GM19035 (cell line): ENCODE measurements around the gene PRRT1B.

Experiments
- ATAC-seq: cut with Tn5 transposase; IDR thresholded peaks from one replicate; pipeline ENCODE4 v1.9.1; 2021; ENCODE audit not compliant: unreplicated experiment

Gene PRRT1B

GRCh38 chr9:131594906-131595665, 49.8 kb downstream of the PRRT1B start:
- ATAC-seq: no peak

- ATAC-seq: no peak
These were observed 50.5 kb downstream of the PRRT1B start for GRCh38 chr9:131595696-131596429.

GRCh38 chr9:131596430-131596743, 51.1 kb downstream of the PRRT1B start:
- no peak for ATAC-seq

GRCh38 chr9:131597246-131597645, 51.9 kb downstream of the PRRT1B start:
- ATAC-seq: no peak

- ATAC-seq: no peak
These were observed 52.8 kb downstream of the PRRT1B start for GRCh38 chr9:131598121-131598520.

- ATAC-seq: no peak
These were observed 56.4 kb downstream of the PRRT1B start for GRCh38 chr9:131601683-131602181.

- ATAC-seq: no peak
These were observed 57.9 kb downstream of the PRRT1B start for GRCh38 chr9:131603199-131603598.

- ATAC-seq: no peak
These were observed 58.6 kb downstream of the PRRT1B start for GRCh38 chr9:131603711-131604439.

GRCh38 chr9:131605770-131606590, 60.7 kb downstream of the PRRT1B start:
- ATAC-seq: no peak

GRCh38 chr9:131606896-131607567, 61.7 kb downstream of the PRRT1B start:
- ATAC-seq: no peak

GRCh38 chr9:131607591-131607990, 62.3 kb downstream of the PRRT1B start:
- ATAC-seq: no peak

GRCh38 chr9:131608493-131609037, 63.2 kb downstream of the PRRT1B start:
- no peak for ATAC-seq
